Stimulated activated CD4-positive, alpha-beta T cell treated with anti-CD3 and anti-CD28 coated beads, Interleukin-4, amount 100 ng/mL, for 48 hours (primary cell): Measurements from ENCODE around the gene LINGO3.

Experiments
- DNase-seq, 2 donors: peaks; one replicate each; pipeline ENCODE4 v3.0.0-alpha.2; 2020; ENCODE audit warnings: low read depth in 2 of 2

LINGO3 gene

GRCh38 chr19:2327773-2328400 lies 19.9 kb upstream of the LINGO3 start:
- DNase-seq = peak; percentile 32 to 48

- DNase-seq = no peak
Measured at GRCh38 chr19:2326699-2327360, 18.9 kb upstream of the LINGO3 start.

- no peak for DNase-seq
Measured at GRCh38 chr19:2325281-2326046, 17.5 kb upstream of the LINGO3 start.

- no peak for DNase-seq
Measured at GRCh38 chr19:2324220-2324948, 16.4 kb upstream of the LINGO3 start.

- DNase-seq = no peak
Measured at GRCh38 chr19:2323707-2324106, 15.8 kb upstream of the LINGO3 start.

GRCh38 chr19:2321565-2322283 lies 13.8 kb upstream of the LINGO3 start:
- DNase-seq = no peak

- no peak for DNase-seq
Measured at GRCh38 chr19:2320939-2321338, 13.0 kb upstream of the LINGO3 start.

- no peak for DNase-seq
Measured at GRCh38 chr19:2320049-2320448, 12.1 kb upstream of the LINGO3 start.

GRCh38 chr19:2319551-2319950 lies 11.6 kb upstream of the LINGO3 start:
- DNase-seq = no peak

- DNase-seq = no peak
Measured at GRCh38 chr19:2318923-2319322, 11.0 kb upstream of the LINGO3 start.

GRCh38 chr19:2317756-2318155 lies 9.8 kb upstream of the LINGO3 start:
- no peak for DNase-seq

GRCh38 chr19:2317300-2317699 lies 9.3 kb upstream of the LINGO3 start:
- DNase-seq = no peak

- DNase-seq = no peak
Measured at GRCh38 chr19:2315818-2316353, 7.9 kb upstream of the LINGO3 start.

- no peak for DNase-seq
Measured at GRCh38 chr19:2315121-2315817, 7.3 kb upstream of the LINGO3 start.

- DNase-seq = no peak
Measured at GRCh38 chr19:2312820-2313501, 5.0 kb upstream of the LINGO3 start.

GRCh38 chr19:2311093-2311492 lies 3.1 kb upstream of the LINGO3 start:
- DNase-seq = no peak

- DNase-seq = no peak
Measured at GRCh38 chr19:2309734-2310362, 1.9 kb upstream of the LINGO3 start.

GRCh38 chr19:2307518-2308012 lies 389 bp downstream of the LINGO3 start:
- no peak for DNase-seq

- no peak for DNase-seq
Measured at GRCh38 chr19:2306971-2307370, 983 bp downstream of the LINGO3 start.
